Liver (tissue), 3 donors: ENCODE data around the gene FBXW5.

ENCODE experiments used
- CTCF ChIP-seq: fragments of 150-350 bp; IDR thresholded peaks from 2 replicates; pipeline ENCODE4 v1.5.1; 2017; ENCODE audit warnings: improper control_type of control experiment, low read depth, low read length; ENCODE audit not compliant: missing input control
- EGR1 ChIP-seq, 2 donors: IDR thresholded peaks; 2 replicates each; pipeline ENCODE4 v1.6.1; 2016 to 2018; ENCODE audit warnings: antibody characterized with exemption in 2 of 2, low read depth in 2 of 2
- FOXA1 ChIP-seq: IDR thresholded peaks from 2 replicates; pipeline ENCODE4 v1.6.1; 2016; ENCODE audit warnings: antibody characterized with exemption
- GABPA ChIP-seq, 2 donors: IDR thresholded peaks in 1 of 2; conservative IDR thresholded peaks in 1 of 2; 2 replicates each; pipeline ENCODE4 v1.6.1; 2016; ENCODE audit warnings: antibody characterized with exemption in 2 of 2, mild to moderate bottlenecking in 1 of 2, moderate library complexity in 1 of 2
- JUND ChIP-seq, 2 donors: IDR thresholded peaks; 2 replicates each; pipeline ENCODE4 v1.6.1; 2016; ENCODE audit warnings: antibody characterized with exemption in 2 of 2
- RXRA ChIP-seq, 2 donors: IDR thresholded peaks; 2 replicates each; pipeline ENCODE4 v1.6.1; 2017 to 2018; ENCODE audit warnings: antibody characterized with exemption in 2 of 2, mild to moderate bottlenecking in 1 of 2
- TAF1 ChIP-seq: conservative IDR thresholded peaks from 2 replicates; pipeline ENCODE4 v1.6.1; 2016; ENCODE audit warnings: antibody characterized with exemption, mild to moderate bottlenecking
- YY1 ChIP-seq: IDR thresholded peaks from 2 replicates; pipeline ENCODE4 v1.6.1; 2016; ENCODE audit warnings: antibody characterized with exemption, mild to moderate bottlenecking
- ZBTB33 ChIP-seq: IDR thresholded peaks from 2 replicates; pipeline ENCODE4 v1.6.1; 2016; ENCODE audit warnings: antibody characterized with exemption
- TF ChIP-seq, protein P1 (sequence below): IDR thresholded peaks from 2 replicates; pipeline ENCODE4 v1.6.1; 2016; ENCODE audit warnings: antibody characterized with exemption
- TF ChIP-seq, protein P2 (sequence below): IDR thresholded peaks from 2 replicates; pipeline ENCODE4 v1.6.1; 2016; ENCODE audit warnings: antibody characterized with exemption, mild to moderate bottlenecking
- TF ChIP-seq, protein P3 (sequence below): IDR thresholded peaks from 2 replicates; pipeline ENCODE4 v1.6.1; 2016; ENCODE audit warnings: antibody characterized with exemption
- donor health status: healthy.
- donor health status: healthy.

DNA sequence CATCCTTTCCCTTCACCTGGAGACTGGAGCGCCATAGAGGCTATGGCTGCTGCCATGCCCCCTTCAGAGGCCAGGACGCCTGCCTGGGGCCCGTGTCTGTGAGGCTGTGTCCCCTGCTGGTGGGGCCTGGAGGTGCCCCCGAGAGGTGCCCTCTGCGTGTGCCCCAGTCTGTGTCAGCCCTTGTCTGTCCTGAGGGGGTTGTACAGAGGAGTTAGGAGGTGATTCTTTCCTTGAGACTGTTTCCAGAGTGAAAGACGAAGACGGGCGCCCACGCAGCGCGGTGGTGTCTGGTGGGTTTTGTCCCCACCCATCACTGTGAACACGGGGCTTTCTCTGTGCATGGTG is 33.7 kb downstream of the FBXW5 start:
- TF ChIP-seq EGR1 (IDR thresholded peaks at IDR 0.05; ENCODE audit: low read depth in 2 of 2) (no peak), CTCF (no peak), YY1 (no peak), ZBTB33 (no peak), TAF1 (no peak), JUND (IDR thresholded peaks at IDR 0.05) (no peak), RXRA (IDR thresholded peaks at IDR 0.05) (no peak), GABPA (IDR thresholded peaks at IDR 0.05 in 1 of 2, conservative IDR thresholded peaks at IDR 0.05 in 1 of 2) (no peak), FOXA1 (no peak)
- TF ChIP-seq, protein P1, sequence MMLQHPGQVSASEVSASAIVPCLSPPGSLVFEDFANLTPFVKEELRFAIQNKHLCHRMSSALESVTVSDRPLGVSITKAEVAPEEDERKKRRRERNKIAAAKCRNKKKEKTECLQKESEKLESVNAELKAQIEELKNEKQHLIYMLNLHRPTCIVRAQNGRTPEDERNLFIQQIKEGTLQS: no peak
- TF ChIP-seq, protein P2, sequence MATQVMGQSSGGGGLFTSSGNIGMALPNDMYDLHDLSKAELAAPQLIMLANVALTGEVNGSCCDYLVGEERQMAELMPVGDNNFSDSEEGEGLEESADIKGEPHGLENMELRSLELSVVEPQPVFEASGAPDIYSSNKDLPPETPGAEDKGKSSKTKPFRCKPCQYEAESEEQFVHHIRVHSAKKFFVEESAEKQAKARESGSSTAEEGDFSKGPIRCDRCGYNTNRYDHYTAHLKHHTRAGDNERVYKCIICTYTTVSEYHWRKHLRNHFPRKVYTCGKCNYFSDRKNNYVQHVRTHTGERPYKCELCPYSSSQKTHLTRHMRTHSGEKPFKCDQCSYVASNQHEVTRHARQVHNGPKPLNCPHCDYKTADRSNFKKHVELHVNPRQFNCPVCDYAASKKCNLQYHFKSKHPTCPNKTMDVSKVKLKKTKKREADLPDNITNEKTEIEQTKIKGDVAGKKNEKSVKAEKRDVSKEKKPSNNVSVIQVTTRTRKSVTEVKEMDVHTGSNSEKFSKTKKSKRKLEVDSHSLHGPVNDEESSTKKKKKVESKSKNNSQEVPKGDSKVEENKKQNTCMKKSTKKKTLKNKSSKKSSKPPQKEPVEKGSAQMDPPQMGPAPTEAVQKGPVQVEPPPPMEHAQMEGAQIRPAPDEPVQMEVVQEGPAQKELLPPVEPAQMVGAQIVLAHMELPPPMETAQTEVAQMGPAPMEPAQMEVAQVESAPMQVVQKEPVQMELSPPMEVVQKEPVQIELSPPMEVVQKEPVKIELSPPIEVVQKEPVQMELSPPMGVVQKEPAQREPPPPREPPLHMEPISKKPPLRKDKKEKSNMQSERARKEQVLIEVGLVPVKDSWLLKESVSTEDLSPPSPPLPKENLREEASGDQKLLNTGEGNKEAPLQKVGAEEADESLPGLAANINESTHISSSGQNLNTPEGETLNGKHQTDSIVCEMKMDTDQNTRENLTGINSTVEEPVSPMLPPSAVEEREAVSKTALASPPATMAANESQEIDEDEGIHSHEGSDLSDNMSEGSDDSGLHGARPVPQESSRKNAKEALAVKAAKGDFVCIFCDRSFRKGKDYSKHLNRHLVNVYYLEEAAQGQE: no peak
- TF ChIP-seq, protein P3, sequence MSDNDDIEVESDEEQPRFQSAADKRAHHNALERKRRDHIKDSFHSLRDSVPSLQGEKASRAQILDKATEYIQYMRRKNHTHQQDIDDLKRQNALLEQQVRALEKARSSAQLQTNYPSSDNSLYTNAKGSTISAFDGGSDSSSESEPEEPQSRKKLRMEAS: no peak
